ENCODE results near the gene ERMARD.

GRCh38 chr6:169710009-169710408 lies 41.4 kb upstream of the ERMARD start:
- TF ChIP-seq CTCF (IDR thresholded peaks at IDR 0.05; ENCODE audit: insufficient read depth, low read length) (no peak), GABPA (IDR thresholded peaks at IDR 0.05; ENCODE audit: low read depth) (no peak), POLR2AphosphoS5 (IDR thresholded peaks at IDR 0.05; ENCODE audit: low read depth) (no peak)
- TF ChIP-seq, protein P1, sequence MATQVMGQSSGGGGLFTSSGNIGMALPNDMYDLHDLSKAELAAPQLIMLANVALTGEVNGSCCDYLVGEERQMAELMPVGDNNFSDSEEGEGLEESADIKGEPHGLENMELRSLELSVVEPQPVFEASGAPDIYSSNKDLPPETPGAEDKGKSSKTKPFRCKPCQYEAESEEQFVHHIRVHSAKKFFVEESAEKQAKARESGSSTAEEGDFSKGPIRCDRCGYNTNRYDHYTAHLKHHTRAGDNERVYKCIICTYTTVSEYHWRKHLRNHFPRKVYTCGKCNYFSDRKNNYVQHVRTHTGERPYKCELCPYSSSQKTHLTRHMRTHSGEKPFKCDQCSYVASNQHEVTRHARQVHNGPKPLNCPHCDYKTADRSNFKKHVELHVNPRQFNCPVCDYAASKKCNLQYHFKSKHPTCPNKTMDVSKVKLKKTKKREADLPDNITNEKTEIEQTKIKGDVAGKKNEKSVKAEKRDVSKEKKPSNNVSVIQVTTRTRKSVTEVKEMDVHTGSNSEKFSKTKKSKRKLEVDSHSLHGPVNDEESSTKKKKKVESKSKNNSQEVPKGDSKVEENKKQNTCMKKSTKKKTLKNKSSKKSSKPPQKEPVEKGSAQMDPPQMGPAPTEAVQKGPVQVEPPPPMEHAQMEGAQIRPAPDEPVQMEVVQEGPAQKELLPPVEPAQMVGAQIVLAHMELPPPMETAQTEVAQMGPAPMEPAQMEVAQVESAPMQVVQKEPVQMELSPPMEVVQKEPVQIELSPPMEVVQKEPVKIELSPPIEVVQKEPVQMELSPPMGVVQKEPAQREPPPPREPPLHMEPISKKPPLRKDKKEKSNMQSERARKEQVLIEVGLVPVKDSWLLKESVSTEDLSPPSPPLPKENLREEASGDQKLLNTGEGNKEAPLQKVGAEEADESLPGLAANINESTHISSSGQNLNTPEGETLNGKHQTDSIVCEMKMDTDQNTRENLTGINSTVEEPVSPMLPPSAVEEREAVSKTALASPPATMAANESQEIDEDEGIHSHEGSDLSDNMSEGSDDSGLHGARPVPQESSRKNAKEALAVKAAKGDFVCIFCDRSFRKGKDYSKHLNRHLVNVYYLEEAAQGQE (IDR thresholded peaks at IDR 0.05; ENCODE audit: insufficient replicate concordance, low read depth), result no peak
